AG08396 (cell line): ENCODE data around the gene ST6GAL1.
"Not testable (repeated sequence)": the region's sequence is repeated elsewhere in the genome, so short reads cannot be mapped to it uniquely, and the experiment has no call there.

Source experiments
- DNase-seq: peaks from one replicate; pipeline ENCODE4 v3.0.0; 2012; ENCODE audit warnings: low spot score, mixed read lengths

ST6GAL1 gene

GRCh38 chr3:186994000-186994955 lies 64.0 kb downstream of the ST6GAL1 start:
- no peak for DNase-seq

- no peak for DNase-seq
Observed at GRCh38 chr3:186996356-186996755, 66.0 kb downstream of the ST6GAL1 start.

- no peak for DNase-seq
Observed at GRCh38 chr3:186997061-186997460, 66.7 kb downstream of the ST6GAL1 start.

GRCh38 chr3:186997473-186997939 lies 67.2 kb downstream of the ST6GAL1 start:
- no peak for DNase-seq

GRCh38 chr3:186998937-186999368 lies 68.6 kb downstream of the ST6GAL1 start:
- no peak for DNase-seq

- no peak for DNase-seq
Observed at GRCh38 chr3:187000711-187001151, 70.4 kb downstream of the ST6GAL1 start.

- DNase-seq = no peak
Observed at GRCh38 chr3:187002915-187003314, 72.6 kb downstream of the ST6GAL1 start.

- no peak for DNase-seq
Observed at GRCh38 chr3:187005827-187006481, 75.6 kb downstream of the ST6GAL1 start.

GRCh38 chr3:187006864-187007630 lies 76.7 kb downstream of the ST6GAL1 start:
- no peak for DNase-seq

- DNase-seq = not testable (repeated sequence)
Observed at GRCh38 chr3:187010382-187010781, 80.1 kb downstream of the ST6GAL1 start.

- DNase-seq = no peak
Observed at GRCh38 chr3:187011915-187012314, 81.6 kb downstream of the ST6GAL1 start.

- no peak for DNase-seq
Observed at GRCh38 chr3:187012609-187013051, 82.3 kb downstream of the ST6GAL1 start.

GRCh38 chr3:187013159-187013716 lies 82.9 kb downstream of the ST6GAL1 start:
- DNase-seq = no peak

- peak; percentile 20 for DNase-seq
Observed at GRCh38 chr3:187014417-187014864, 84.1 kb downstream of the ST6GAL1 start.

- no peak for DNase-seq
Observed at GRCh38 chr3:187015903-187016638, 85.7 kb downstream of the ST6GAL1 start.

- DNase-seq = no peak
Observed at GRCh38 chr3:187016639-187017345, 86.5 kb downstream of the ST6GAL1 start.

GRCh38 chr3:187017511-187018230 lies 87.3 kb downstream of the ST6GAL1 start:
- DNase-seq = no peak

- no peak for DNase-seq
Observed at GRCh38 chr3:187019542-187020072, 89.3 kb downstream of the ST6GAL1 start.

GRCh38 chr3:187020376-187020775 lies 90.0 kb downstream of the ST6GAL1 start:
- no peak for DNase-seq
